ENCODE data around the gene IFNA5. TPM values are rescaled to one million over a fixed set of nuclear protein-coding genes. Genes with fewer than 3 reads are reported as not detected.

IFNA5 gene
- total RNA-seq, 1 experiment from 2014 or later = not detected

- H3K4me2 ChIP-seq (ENCODE audit: low read length) = no peak overlapping the region
- intact Hi-C loops (cut with micrococcal nuclease) = no loop called here
- DNase-seq (ENCODE audit: low read depth, low spot score) (no peak), ATAC-seq (no peak)
- H3K9me2 ChIP-seq (ENCODE audit: insufficient read depth) = no peaks in the 10 kb centered on the region
- no peak overlapping the region for H3K9ac ChIP-seq (ENCODE audit: low read length)
- no peaks in the 10 kb centered on the region for H3K4me1 ChIP-seq (ENCODE audit: control insufficient read depth in 1 of 2, insufficient read depth in 2 of 2, low read length in 2 of 2)
- H3K27me3 ChIP-seq (ENCODE audit: insufficient read depth, low read length) = 0 out of 2 replicates have a peak, but pooled peaks cover 3% of the 10 kb centered on the region
- H3K4me3 ChIP-seq (replicated peaks in 1 of 2; ENCODE audit: low read depth in 1 of 2, low read length in 2 of 2) = no peak overlapping the region
- no peak for TF ChIP-seq SP1 (IDR thresholded peaks at IDR 0.05; ENCODE audit: low read depth)
- TF ChIP-seq ATF3 (IDR thresholded peaks at IDR 0.05) = no peak
- TF ChIP-seq ZBTB33 (IDR thresholded peaks at IDR 0.05; ENCODE audit: extremely low read depth, insufficient replicate concordance, low read length) = no peak
- TF ChIP-seq CTCF (IDR thresholded peaks at IDR 0.05 in 2 of 3, conservative IDR thresholded peaks at IDR 0.05 in 1 of 3; ENCODE audit: borderline replicate concordance in 1 of 3, insufficient read depth in 1 of 3, low read depth in 2 of 3, low read length in 2 of 3) = no peak
- TF ChIP-seq ZFX (IDR thresholded peaks at IDR 0.05) = no peak
- no peak for TF ChIP-seq ELF1 (IDR thresholded peaks at IDR 0.05; ENCODE audit: borderline replicate concordance, low read depth)
- no peak for TF ChIP-seq TCF7L2 (IDR thresholded peaks at IDR 0.05; ENCODE audit: borderline replicate concordance, extremely low read depth, insufficient read depth, insufficient read length)
- no peak for TF ChIP-seq POLR2AphosphoS5 (IDR thresholded peaks at IDR 0.05; ENCODE audit: low read depth, low read length)
- no peak for TF ChIP-seq REST (IDR thresholded peaks at IDR 0.05; ENCODE audit: low read depth)
- no peak for TF ChIP-seq SIN3A (IDR thresholded peaks at IDR 0.05; ENCODE audit: low read depth)
- TF ChIP-seq POLR2A (IDR thresholded peaks at IDR 0.05; ENCODE audit: borderline replicate concordance, extremely low read depth, insufficient read depth, insufficient read length) = no peak
- no peak for TF ChIP-seq SRF (IDR thresholded peaks at IDR 0.05; ENCODE audit: low read depth)
- no peak for TF ChIP-seq FOSL1 (IDR thresholded peaks at IDR 0.05; ENCODE audit: low read depth)
- no peak for TF ChIP-seq CBX3 (IDR thresholded peaks at IDR 0.05; ENCODE audit: low read depth)
- TF ChIP-seq MAX (IDR thresholded peaks at IDR 0.05) = no peak
- no peaks in the 10 kb centered on the region for H3K79me2 ChIP-seq (ENCODE audit: insufficient read depth, low read length)
- no peak overlapping the region for H3K27ac ChIP-seq (ENCODE audit: low read depth, low read length)
- no peaks in the 10 kb centered on the region for H3K9me3 ChIP-seq (ENCODE audit: control insufficient read depth in 1 of 2, insufficient read depth in 1 of 2, low read depth in 1 of 2, low read length in 2 of 2)
- no peaks in the 10 kb centered on the region for H4K20me1 ChIP-seq (ENCODE audit: insufficient read depth)
- no peaks in the 10 kb centered on the region for H3K36me3 ChIP-seq (ENCODE audit: control insufficient read depth in 1 of 2, insufficient read depth in 2 of 2, low read length in 2 of 2)
- RAD21 ChIA-PET (ENCODE audit: low non-redundant PET in 1 of 2, low total read pairs in 2 of 2, uncharacterized antibody in 2 of 2, unreplicated experiment in 2 of 2) = no interaction called here
- H2AFZ ChIP-seq (ENCODE audit: low read depth, low read length, poor library complexity, severe bottlenecking) = no peak overlapping the region
- CTCF ChIA-PET = no interaction called here
- POLR2A ChIA-PET = no interaction called here
- no TSS peak for BruUV-seq (replicated peaks)
Measured at GRCh38 chr9:21287280-21287679, 17.8 kb downstream of the IFNA5 start.

All from HCT116 (cell line).